ENCODE results near the gene CCHCR1. TPM values are rescaled to one million over a fixed set of nuclear protein-coding genes. Genes with fewer than 3 reads are reported as not detected.
"Not testable (repeated sequence)": the region's sequence is repeated elsewhere in the genome, so short reads cannot be mapped to it uniquely, and the experiment has no call there.

Gene CCHCR1
- total and polyA plus RNA-seq, 2 of the 13 experiments (the other 11 are each of a cell fraction or from before 2014, with no cell fraction given): 14.6 to 28.2 TPM

DNA sequence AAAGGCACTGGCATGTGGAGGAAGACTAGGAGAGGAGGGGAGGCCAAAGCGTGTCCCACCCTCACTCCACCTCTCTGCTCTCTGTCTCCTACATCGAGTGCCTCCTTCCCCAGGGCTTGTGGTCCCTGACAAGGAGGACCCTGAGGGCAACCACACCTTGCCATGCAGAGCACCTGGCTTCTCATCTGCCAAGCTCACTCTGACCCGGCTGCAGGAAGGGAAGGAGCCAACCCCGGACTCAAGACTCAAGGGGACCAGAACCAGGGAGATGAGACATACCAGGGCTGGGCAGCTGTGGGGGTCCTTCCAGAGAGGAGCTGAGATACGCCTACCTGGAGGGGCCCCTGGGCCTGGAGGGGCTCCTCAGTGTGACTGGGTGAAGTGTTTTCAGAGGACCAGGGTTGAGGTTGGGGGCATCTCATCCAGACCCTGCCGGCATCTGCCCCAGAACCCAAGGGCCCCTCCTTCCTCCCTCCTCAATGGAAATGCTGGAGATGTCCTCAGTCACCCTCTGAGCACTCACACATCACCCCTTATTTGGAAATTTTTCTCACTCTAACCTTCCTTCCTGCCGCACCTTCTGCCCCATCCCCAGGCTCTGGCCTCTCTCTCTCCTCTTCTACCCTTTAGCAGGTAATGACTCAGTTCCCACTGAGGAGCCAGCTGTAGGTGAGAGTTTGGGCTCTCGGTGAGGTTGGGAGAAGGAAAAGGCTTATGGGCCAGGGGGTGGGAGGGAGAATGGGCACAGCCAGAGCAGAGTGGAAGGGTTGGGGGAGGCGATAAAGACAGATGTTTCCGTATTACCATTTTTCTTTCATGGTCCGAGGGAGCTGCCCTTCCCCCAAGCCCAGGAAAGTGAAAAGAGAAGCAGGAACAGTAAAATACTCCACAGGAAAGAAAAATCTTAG lies 44.9 kb upstream of the CCHCR1 start:
- intact Hi-C loops (cut with micrococcal nuclease; ENCODE audit: unreplicated experiment) (no loop called here), in situ Hi-C loops (cut with HindIII; ENCODE audit: extremely low pct_ligation_motif_present, low pct_unique_long_range_greater_than_20kb) (no loop called here)
- no peak for ATAC-seq

DNA sequence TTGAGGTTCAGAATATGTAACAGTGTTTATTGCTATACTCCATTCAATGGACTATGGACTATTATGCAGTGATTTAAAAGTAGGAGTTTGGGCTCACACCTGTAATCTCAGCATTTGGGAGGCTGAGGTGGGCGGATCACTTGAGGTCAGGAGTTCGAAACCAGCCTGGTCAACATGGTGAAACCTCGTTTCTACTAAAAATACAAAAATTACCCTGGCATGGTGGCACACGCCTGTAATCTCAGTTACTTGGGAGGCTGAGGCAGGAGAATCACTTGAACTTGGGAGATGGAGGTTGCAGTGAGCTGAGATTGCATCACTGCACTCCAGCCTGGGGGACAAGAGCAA lies 41.5 kb upstream of the CCHCR1 start:
- POLR2A ChIA-PET; in situ Hi-C loops (cut with HindIII; ENCODE audit: extremely low pct_ligation_motif_present, low pct_unique_long_range_greater_than_20kb); FAIRE-seq; DNase-seq (ENCODE audit: low spot score); H4K20me1 ChIP-seq (ENCODE audit: insufficient read depth, low read length); H3K36me3 ChIP-seq (replicated peaks in 1 of 2; ENCODE audit: control insufficient read depth in 1 of 2, insufficient read depth in 2 of 2, low read length in 2 of 2); ATAC-seq; intact Hi-C loops (cut with micrococcal nuclease; ENCODE audit: unreplicated experiment); H3K9ac ChIP-seq (ENCODE audit: insufficient read depth, low read depth, low read length); H3K27me3 ChIP-seq (ENCODE audit: control insufficient read depth in 1 of 2, insufficient read depth in 2 of 2, low read length in 2 of 2); H3K9me3 ChIP-seq (ENCODE audit: low read length); H3K27ac ChIP-seq (ENCODE audit: extremely low read length, insufficient read depth, low read length); BruUV-seq (replicated peaks); H2AFZ ChIP-seq (ENCODE audit: low read length): not testable (repeated sequence)
- TF ChIP-seq GFI1 (CRISPR knock-in tag; IDR thresholded peaks at IDR 0.05; ENCODE audit: borderline replicate concordance): 0 out of 2 replicates have a peak, but pooled peaks have one; percentile 68
- 88% methylated on average over 4 of the region's 4 CpGs for WGBS (ENCODE audit: low lambda C conversion rate)
- peaks cover 64% of the 10 kb centered on the region for H3K4me1 ChIP-seq (ENCODE audit: insufficient read depth, low read length)
- peak overlapping the region; percentile 13 to 96 (median 95); a peak in 3 of 6 replicates for H3K4me3 ChIP-seq (replicated peaks in 1 of 3; ENCODE audit: insufficient read depth in 1 of 3, low read depth in 2 of 3, low read length in 3 of 3)
- CTCF ChIA-PET (ENCODE audit: low intra/inter-chr PET ratio, low total read pairs): interaction anchor here (3.2 kb wide), 1 partner anchor 169 kb away, joined by 67 read pairs; no protein-coding TSS in a partner anchor
- peak overlapping the region; percentile 87 for H3K4me2 ChIP-seq (ENCODE audit: low read depth, low read length)
- H3K79me2 ChIP-seq (ENCODE audit: insufficient read depth, low read length): peaks cover 13% of the 10 kb centered on the region

More for the DNA sequence above, 44.9 kb upstream of the CCHCR1 start:
- Histone ChIP-seq H4K20me1 (ENCODE audit: insufficient read depth, low read length) (no peaks in the 10 kb centered on the region), H3K9me3 (ENCODE audit: low read length) (no peaks in the 10 kb centered on the region), H3K27ac (ENCODE audit: extremely low read length, insufficient read depth, low read length) (peak overlapping the region; percentile 75), H3K4me3 (replicated peaks in 1 of 3; ENCODE audit: insufficient read depth in 1 of 3, low read depth in 2 of 3, low read length in 3 of 3) (no peak overlapping the region), H2AFZ (ENCODE audit: low read length) (no peak overlapping the region), H3K79me2 (ENCODE audit: insufficient read depth, low read length) (peaks cover 13% of the 10 kb centered on the region), H3K9ac (ENCODE audit: insufficient read depth, low read depth, low read length) (no peak overlapping the region), H3K27me3 (ENCODE audit: control insufficient read depth in 1 of 2, insufficient read depth in 2 of 2, low read length in 2 of 2) (no peaks in the 10 kb centered on the region; a peak in 1 of 5 replicates), H3K4me1 (ENCODE audit: insufficient read depth, low read length) (peaks cover 71% of the 10 kb centered on the region), H3K4me2 (ENCODE audit: low read depth, low read length) (peak overlapping the region; percentile 83), H3K36me3 (replicated peaks in 1 of 2; ENCODE audit: control insufficient read depth in 1 of 2, insufficient read depth in 2 of 2, low read length in 2 of 2) (peaks cover 0 to 2% of the 10 kb centered on the region in 2 experiments; a peak in 3 of 5 replicates)
- FAIRE-seq (no peak), DNase-seq (ENCODE audit: low spot score) (no peak)
- BruUV-seq (replicated peaks): no TSS peak
- POLR2A ChIA-PET: interaction anchor here (0.6 kb wide), 1 partner anchor 65 kb away, joined by 3 read pairs; no protein-coding TSS in a partner anchor
- CTCF ChIA-PET (ENCODE audit: low intra/inter-chr PET ratio, low total read pairs): no interaction called here
- 0 out of 2 replicates have a peak, but pooled peaks have one; percentile 7 for TF ChIP-seq ZNF761 (CRISPR knock-in tag; conservative IDR thresholded peaks at IDR 0.05)
- TF ChIP-seq ZNF263 (CRISPR knock-in tag; IDR thresholded peaks at IDR 0.05): no peak
- no peak for TF ChIP-seq RAD21 (CRISPR knock-in tag; IDR thresholded peaks at IDR 0.05)
- TF ChIP-seq ZNF510 (CRISPR knock-in tag; IDR thresholded peaks at IDR 0.05; ENCODE audit: low read depth): 0 out of 2 replicates have a peak, but pooled peaks have one; percentile 20
- TF ChIP-seq, protein P1, sequence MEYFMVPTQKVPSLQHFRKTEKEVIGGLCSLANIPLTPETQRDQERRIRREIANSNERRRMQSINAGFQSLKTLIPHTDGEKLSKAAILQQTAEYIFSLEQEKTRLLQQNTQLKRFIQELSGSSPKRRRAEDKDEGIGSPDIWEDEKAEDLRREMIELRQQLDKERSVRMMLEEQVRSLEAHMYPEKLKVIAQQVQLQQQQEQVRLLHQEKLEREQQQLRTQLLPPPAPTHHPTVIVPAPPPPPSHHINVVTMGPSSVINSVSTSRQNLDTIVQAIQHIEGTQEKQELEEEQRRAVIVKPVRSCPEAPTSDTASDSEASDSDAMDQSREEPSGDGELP (IDR thresholded peaks at IDR 0.05; ENCODE audit: borderline replicate concordance, low read depth): 0 out of 2 replicates have a peak, but pooled peaks have one; percentile 3
- TF ChIP-seq ZNF788 (CRISPR knock-in tag; IDR thresholded peaks at IDR 0.05; ENCODE audit: borderline replicate concordance): 0 out of 2 replicates have a peak, but pooled peaks have one; percentile 16
- WGBS (ENCODE audit: low lambda C conversion rate): 72% methylated on average over 9 of the region's 11 CpGs

All from HepG2 (cell line).